NB4 (cell line): ENCODE measurements around the gene ANKRD50.

Experiments
- DNase-seq: peaks from one replicate; pipeline ENCODE4 v3.0.0; 2010; ENCODE audit warnings: low read depth
- H3K4me3 ChIP-seq: one replicate; pipeline ENCODE4 v1.5.1; 2011; ENCODE audit warnings: mild to moderate bottlenecking, low read depth, low read length, moderate library complexity
- CTCF ChIP-seq: IDR thresholded peaks from one replicate; pipeline ENCODE4 v1.5.1; 2012; ENCODE audit warnings: low read depth, low read length
- MAX ChIP-seq: IDR thresholded peaks from 2 replicates; pipeline ENCODE4 v1.6.1; 2011; ENCODE audit warnings: low read depth, low read length
- MYC ChIP-seq: IDR thresholded peaks from 2 replicates; pipeline ENCODE4 v1.6.1; 2011; ENCODE audit warnings: low read depth, low read length
- POLR2A ChIP-seq: IDR thresholded peaks from 2 replicates; pipeline ENCODE4 v1.6.1; 2011; ENCODE audit warnings: mild to moderate bottlenecking; ENCODE audit not compliant: insufficient read length; ENCODE audit errors: extremely low read depth

Gene ANKRD50

GRCh38 chr4:124686279-124686678 lies 26.3 kb downstream of the ANKRD50 start:
- no peak overlapping the region for H3K4me3 ChIP-seq
- no peak for TF ChIP-seq MAX
- no peak for DNase-seq

- no peak for TF ChIP-seq MAX
- no peak for TF ChIP-seq MYC
- no peak for TF ChIP-seq POLR2A
- no peak for TF ChIP-seq CTCF
- H3K4me3 ChIP-seq: no peak overlapping the region
- no peak for DNase-seq
These were observed 26.7 kb downstream of the ANKRD50 start for GRCh38 chr4:124685851-124686250.

GRCh38 chr4:124684301-124684700 lies 28.2 kb downstream of the ANKRD50 start:
- no peak overlapping the region for H3K4me3 ChIP-seq
- no peak for TF ChIP-seq POLR2A
- DNase-seq: no peak

- no peak overlapping the region for H3K4me3 ChIP-seq
- TF ChIP-seq MYC (no peak), POLR2A (no peak)
- DNase-seq: no peak
These were observed 30.1 kb downstream of the ANKRD50 start for GRCh38 chr4:124682384-124682783.

GRCh38 chr4:124666496-124666895 lies 46.0 kb downstream of the ANKRD50 start:
- DNase-seq: no peak
- no peak overlapping the region for H3K4me3 ChIP-seq
- TF ChIP-seq CTCF (no peak), MAX (no peak), POLR2A (no peak), MYC (no peak)

- TF ChIP-seq POLR2A (no peak), MAX (no peak), MYC (no peak), CTCF (no peak)
- H3K4me3 ChIP-seq: no peak overlapping the region
- no peak for DNase-seq
These were observed 53.7 kb downstream of the ANKRD50 start for GRCh38 chr4:124658795-124659194.

- no peak overlapping the region for H3K4me3 ChIP-seq
- no peak for DNase-seq
- TF ChIP-seq MAX: no peak
- no peak for TF ChIP-seq CTCF
- TF ChIP-seq POLR2A: no peak
- TF ChIP-seq MYC: no peak
These were observed 61.9 kb downstream of the ANKRD50 start for GRCh38 chr4:124650614-124651013.
